Hepatocyte (in vitro differentiated cells): Measurements from ENCODE around the gene SGO2.

Experiments used
- EZH2 ChIP-seq: fragments of 200-600 bp; sonication (generic); IDR thresholded peaks from 2 replicates; pipeline ENCODE4 v1.6.1; 2016; ENCODE audit warnings: antibody characterized with exemption, mild to moderate bottlenecking, borderline replicate concordance
- EZH2phosphoT487 ChIP-seq: fragments of 200-600 bp; sonication (generic); IDR thresholded peaks from one replicate; pipeline ENCODE4 v1.6.1; 2018; ENCODE audit warnings: antibody characterized with exemption, mild to moderate bottlenecking, low read depth, moderate library complexity; ENCODE audit not compliant: unreplicated experiment, severe bottlenecking
- TF ChIP-seq, protein P1 (sequence below): fragments of 200-600 bp; sonication (generic); IDR thresholded peaks from 2 replicates; pipeline ENCODE4 v1.5.1; 2016; ENCODE audit warnings: antibody characterized with exemption, mild to moderate bottlenecking; ENCODE audit not compliant: poor library complexity

DNA sequence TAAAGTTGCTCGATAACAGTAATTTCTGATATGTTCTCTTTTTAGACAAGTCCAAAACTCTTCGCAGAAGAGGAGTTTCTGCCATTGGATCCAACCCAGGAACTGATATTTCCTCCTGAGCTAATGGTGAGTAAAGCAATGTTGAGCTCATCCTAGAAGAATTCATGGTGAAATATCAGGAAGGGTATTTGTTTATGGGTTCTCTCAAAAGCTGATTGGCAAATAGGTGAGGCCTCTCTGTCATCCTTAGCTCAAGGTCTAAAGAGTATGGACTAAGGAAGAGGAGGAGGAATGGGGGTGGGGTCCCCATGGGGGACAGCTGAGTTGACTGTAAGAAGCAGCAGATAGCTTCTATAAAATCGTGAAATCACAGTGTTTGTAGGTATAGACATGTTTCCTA is 78.0 kb downstream of the SGO2 start:
- TF ChIP-seq, protein P1, sequence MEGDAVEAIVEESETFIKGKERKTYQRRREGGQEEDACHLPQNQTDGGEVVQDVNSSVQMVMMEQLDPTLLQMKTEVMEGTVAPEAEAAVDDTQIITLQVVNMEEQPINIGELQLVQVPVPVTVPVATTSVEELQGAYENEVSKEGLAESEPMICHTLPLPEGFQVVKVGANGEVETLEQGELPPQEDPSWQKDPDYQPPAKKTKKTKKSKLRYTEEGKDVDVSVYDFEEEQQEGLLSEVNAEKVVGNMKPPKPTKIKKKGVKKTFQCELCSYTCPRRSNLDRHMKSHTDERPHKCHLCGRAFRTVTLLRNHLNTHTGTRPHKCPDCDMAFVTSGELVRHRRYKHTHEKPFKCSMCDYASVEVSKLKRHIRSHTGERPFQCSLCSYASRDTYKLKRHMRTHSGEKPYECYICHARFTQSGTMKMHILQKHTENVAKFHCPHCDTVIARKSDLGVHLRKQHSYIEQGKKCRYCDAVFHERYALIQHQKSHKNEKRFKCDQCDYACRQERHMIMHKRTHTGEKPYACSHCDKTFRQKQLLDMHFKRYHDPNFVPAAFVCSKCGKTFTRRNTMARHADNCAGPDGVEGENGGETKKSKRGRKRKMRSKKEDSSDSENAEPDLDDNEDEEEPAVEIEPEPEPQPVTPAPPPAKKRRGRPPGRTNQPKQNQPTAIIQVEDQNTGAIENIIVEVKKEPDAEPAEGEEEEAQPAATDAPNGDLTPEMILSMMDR = no peak
- TF ChIP-seq EZH2 = no peak
- no peak for TF ChIP-seq EZH2phosphoT487
